ENCODE results near the gene MRPS34.

DNA sequence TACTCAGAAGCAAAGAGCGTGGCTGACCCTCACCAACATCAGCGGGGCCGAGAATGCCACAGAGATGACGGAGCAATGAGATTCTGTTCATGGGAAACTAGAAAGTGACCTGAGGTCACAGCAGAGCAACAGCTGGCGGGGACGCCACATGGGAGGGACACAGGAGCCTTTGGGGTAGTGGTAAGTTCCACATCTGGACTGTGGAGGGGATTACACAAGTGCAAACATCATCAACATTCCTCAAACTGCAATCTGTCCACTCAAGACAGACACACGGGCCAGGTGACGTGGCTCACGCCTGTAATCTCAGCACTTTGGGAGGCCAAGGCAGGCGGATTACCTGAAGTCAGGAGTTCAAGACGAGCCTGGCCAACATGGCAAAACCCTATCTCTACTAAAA is 42.5 kb upstream of the MRPS34 start:
- TF ChIP-seq, protein P1, sequence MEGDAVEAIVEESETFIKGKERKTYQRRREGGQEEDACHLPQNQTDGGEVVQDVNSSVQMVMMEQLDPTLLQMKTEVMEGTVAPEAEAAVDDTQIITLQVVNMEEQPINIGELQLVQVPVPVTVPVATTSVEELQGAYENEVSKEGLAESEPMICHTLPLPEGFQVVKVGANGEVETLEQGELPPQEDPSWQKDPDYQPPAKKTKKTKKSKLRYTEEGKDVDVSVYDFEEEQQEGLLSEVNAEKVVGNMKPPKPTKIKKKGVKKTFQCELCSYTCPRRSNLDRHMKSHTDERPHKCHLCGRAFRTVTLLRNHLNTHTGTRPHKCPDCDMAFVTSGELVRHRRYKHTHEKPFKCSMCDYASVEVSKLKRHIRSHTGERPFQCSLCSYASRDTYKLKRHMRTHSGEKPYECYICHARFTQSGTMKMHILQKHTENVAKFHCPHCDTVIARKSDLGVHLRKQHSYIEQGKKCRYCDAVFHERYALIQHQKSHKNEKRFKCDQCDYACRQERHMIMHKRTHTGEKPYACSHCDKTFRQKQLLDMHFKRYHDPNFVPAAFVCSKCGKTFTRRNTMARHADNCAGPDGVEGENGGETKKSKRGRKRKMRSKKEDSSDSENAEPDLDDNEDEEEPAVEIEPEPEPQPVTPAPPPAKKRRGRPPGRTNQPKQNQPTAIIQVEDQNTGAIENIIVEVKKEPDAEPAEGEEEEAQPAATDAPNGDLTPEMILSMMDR (IDR thresholded peaks at IDR 0.05; ENCODE audit: low read depth, low read length), result no peak
- no peak for TF ChIP-seq EZH2phosphoT487 (IDR thresholded peaks at IDR 0.05; ENCODE audit: low read depth)

All from OCI-LY3 (cell line).